Effector memory CD4-positive, alpha-beta T cell (primary cell): ENCODE measurements around the gene CACNA2D3.

Experiments used
- DNase-seq, 3 donors: peaks; one replicate each; pipeline ENCODE4 v3.0.0-alpha.2; 2020
- H3K27ac ChIP-seq: 2 replicates; pipeline ENCODE4 v1.7.0; 2013; ENCODE audit warnings: mild to moderate bottlenecking, low read length, moderate library complexity; ENCODE audit not compliant: insufficient read depth, poor library complexity, severe bottlenecking
- H3K27me3 ChIP-seq: replicated peaks from 2 replicates; pipeline ENCODE4 v1.7.0; 2013; ENCODE audit warnings: mild to moderate bottlenecking, low read length; ENCODE audit not compliant: insufficient read depth, control insufficient read depth, poor library complexity, severe bottlenecking
- H3K36me3 ChIP-seq: 2 replicates; pipeline ENCODE4 v1.7.0; 2013; ENCODE audit warnings: mild to moderate bottlenecking, low read length, moderate library complexity; ENCODE audit not compliant: control insufficient read depth, insufficient read depth
- H3K4me1 ChIP-seq: 2 replicates; pipeline ENCODE4 v1.7.0; 2013; ENCODE audit warnings: low read length, mild to moderate bottlenecking; ENCODE audit not compliant: control insufficient read depth, insufficient read depth, poor library complexity, severe bottlenecking
- H3K4me3 ChIP-seq: 2 replicates; pipeline ENCODE4 v1.7.0; 2013; ENCODE audit warnings: low read length, low read depth, mild to moderate bottlenecking; ENCODE audit not compliant: insufficient read depth, poor library complexity, severe bottlenecking
- H3K9me3 ChIP-seq: 2 replicates; pipeline ENCODE4 v1.7.0; 2013; ENCODE audit warnings: mild to moderate bottlenecking, low read length, moderate library complexity; ENCODE audit not compliant: control insufficient read depth

The CACNA2D3 gene

DNA sequence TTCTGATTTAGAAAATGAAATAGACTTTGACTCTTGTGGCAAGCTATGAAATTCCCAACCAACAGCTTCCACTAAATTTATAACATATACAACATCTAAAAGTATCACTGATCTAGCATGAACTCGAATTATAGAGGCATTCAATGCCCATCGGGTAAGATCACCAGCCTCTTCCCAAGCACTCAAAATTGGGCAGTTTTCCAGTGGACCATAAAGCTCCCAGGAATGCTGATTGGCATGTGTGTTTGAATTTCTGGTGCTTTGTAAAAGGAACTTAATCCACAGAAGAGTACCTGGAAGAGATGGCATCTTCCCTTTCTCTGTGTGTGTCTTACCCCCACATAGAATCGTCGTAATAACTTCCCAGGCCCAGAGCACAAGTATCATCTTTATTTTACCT is 795.5 kb downstream of the CACNA2D3 start:
- DNase-seq, result no peak

DNA sequence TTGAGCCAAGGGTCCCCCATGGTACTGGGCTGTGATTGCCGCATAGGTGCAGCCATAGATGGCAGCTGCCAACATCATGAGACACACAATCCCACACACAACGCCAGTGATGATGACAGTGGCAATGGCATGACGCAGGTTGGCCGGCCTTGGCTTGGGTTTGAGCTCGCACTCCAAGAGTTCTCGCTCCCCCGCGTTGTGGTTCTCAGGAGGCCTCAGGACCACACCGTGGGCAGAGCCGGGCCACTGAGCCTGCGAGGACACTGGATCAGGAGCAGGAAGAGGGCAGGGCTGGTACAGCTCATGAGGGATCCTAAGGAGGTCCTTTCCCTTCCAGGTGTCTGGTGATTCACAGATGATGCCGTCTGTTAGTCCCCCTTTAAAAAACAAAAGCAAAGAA is 796.2 kb downstream of the CACNA2D3 start:
- no peak overlapping the region for H3K27ac ChIP-seq
- no peak for DNase-seq
- no peaks in the 10 kb centered on the region for H3K27me3 ChIP-seq
- H3K4me3 ChIP-seq, result no peak overlapping the region
- no peaks in the 10 kb centered on the region for H3K36me3 ChIP-seq
- H3K9me3 ChIP-seq, result no peaks in the 10 kb centered on the region
- H3K4me1 ChIP-seq, result no peaks in the 10 kb centered on the region

More for the DNA sequence above, 795.5 kb downstream of the CACNA2D3 start:
- Histone ChIP-seq H3K4me3 (no peak overlapping the region), H3K4me1 (no peaks in the 10 kb centered on the region), H3K27me3 (no peaks in the 10 kb centered on the region), H3K36me3 (no peaks in the 10 kb centered on the region), H3K9me3 (no peaks in the 10 kb centered on the region), H3K27ac (no peak overlapping the region)

DNA sequence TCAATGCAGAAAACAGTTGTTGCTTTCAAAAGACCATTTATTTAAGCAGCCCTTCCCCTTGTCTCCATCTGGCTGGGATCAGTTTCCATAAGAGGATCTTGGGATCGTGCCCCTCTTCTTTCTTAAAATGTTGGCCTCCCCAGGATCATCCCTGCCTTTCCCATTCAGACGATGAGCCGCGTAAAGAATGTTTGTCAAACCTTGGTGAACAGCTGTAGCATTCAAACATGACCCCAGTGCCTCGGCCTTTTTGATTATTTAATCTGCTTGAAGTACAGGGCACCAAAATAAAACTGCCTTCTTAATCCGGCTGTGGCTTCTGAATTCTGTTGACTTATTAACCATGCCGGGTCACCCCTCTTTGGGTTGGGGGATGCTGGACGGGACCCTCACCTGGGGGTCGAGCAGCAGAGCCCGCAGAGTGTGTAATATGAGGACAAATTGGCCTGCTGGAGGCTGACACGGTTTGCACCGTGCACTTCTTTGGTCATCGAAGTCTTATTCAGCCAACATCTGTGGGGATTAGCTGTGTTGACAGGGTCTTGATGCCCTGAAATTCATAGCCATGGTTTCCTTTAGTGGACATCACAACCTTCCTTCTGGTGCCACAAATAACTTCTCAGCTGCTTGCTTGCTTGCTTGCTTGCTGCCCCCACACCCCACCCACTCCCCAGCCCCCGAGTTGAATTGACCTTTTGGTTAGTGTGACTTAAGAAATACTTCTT is 805.9 kb downstream of the CACNA2D3 start, which contains the start of gene LRTM1:
Gene LRTM1 (minus strand): TSS at position 14 of the 725 bp plus-strand sequence. CDS start 148 bp downstream, outside the sequence.
- H3K9me3 ChIP-seq, result no peaks in the 10 kb centered on the region
- H3K27me3 ChIP-seq, result no peaks in the 10 kb centered on the region
- no peaks in the 10 kb centered on the region for H3K36me3 ChIP-seq
- no peak for DNase-seq
- no peak within 1 kb of the TSS for H3K27ac ChIP-seq
- no peak within 1 kb of the TSS for H3K4me3 ChIP-seq
- H3K4me1 ChIP-seq, result no peaks in the 10 kb centered on the region

DNA sequence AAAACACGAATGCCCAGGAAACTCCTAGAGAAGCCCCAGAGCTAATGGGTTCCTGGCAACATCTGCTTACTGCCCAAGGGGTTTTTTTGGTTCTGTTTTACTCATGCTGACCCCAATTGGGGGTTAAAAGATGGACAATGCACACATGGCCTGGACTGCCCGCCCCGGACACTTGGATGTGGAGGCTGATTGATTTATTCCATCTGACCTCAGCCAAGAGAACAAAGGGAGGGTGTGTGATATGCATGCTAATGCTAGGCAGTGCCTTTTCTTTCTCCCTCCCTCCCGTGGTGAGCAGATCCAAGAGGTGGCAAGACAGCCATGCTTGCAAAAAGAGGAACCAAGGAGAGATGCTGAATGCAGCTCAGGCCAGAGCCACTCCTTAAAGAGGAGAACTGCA is 808.8 kb downstream of the CACNA2D3 start:
- Histone ChIP-seq H3K27ac (no peak overlapping the region), H3K27me3 (no peaks in the 10 kb centered on the region), H3K4me1 (no peaks in the 10 kb centered on the region), H3K4me3 (no peak overlapping the region), H3K9me3 (no peaks in the 10 kb centered on the region), H3K36me3 (no peaks in the 10 kb centered on the region)
- no peak for DNase-seq

DNA sequence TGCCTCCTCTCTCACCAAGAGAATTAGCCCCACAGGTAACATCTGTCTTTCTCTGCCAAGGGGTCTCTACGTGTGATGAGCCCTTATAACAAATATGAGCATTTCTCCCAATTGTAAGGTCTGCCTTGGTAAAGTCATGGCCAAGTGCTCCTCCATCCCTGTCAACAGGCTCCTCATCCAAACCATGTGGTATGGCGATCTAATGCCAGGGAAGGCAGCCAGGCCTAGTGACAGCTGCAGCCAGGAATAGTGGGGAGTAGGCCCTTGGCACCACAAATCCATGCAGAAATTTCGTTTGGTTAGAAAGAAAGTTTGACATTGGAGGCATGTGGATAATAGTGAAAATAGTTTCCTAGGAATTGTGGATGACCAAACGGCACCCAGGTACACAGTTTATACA is 810.3 kb downstream of the CACNA2D3 start:
- H3K27me3 ChIP-seq, result no peaks in the 10 kb centered on the region
- H3K4me3 ChIP-seq, result no peak overlapping the region
- H3K36me3 ChIP-seq, result no peaks in the 10 kb centered on the region
- DNase-seq, result no peak
- no peaks in the 10 kb centered on the region for H3K4me1 ChIP-seq
- no peaks in the 10 kb centered on the region for H3K9me3 ChIP-seq
- H3K27ac ChIP-seq, result no peak overlapping the region

- no peak for DNase-seq
- H3K9me3 ChIP-seq, result no peaks in the 10 kb centered on the region
- no peak overlapping the region for H3K27ac ChIP-seq
- no peaks in the 10 kb centered on the region for H3K36me3 ChIP-seq
- H3K4me1 ChIP-seq, result no peaks in the 10 kb centered on the region
- no peaks in the 10 kb centered on the region for H3K27me3 ChIP-seq
- no peak overlapping the region for H3K4me3 ChIP-seq
These were observed 813.5 kb downstream of the CACNA2D3 start for GRCh38 chr3:54935869-54936268.

DNA sequence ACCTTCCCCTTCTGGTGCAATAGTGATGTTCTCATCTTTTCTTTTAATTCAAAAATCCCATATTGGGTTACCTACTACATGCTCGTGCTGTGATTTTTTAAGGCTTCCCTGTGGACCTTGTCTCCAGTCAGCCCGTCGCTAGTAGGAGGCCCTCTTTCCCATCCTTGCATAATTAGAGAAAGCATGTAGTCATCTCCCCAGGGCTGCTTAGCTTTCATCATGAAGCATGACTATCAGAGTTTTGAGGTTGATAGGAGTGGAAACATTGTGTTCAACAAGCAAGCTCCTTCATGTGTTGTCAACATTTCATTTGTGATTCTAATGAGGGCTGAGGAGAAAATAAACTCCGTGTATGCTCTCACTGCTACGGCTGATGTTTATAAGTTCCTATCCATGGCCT is 814.2 kb downstream of the CACNA2D3 start:
- no peaks in the 10 kb centered on the region for H3K36me3 ChIP-seq
- no peaks in the 10 kb centered on the region for H3K4me1 ChIP-seq
- no peak for DNase-seq
- H3K27ac ChIP-seq, result no peak overlapping the region
- H3K4me3 ChIP-seq, result no peak overlapping the region
- no peaks in the 10 kb centered on the region for H3K9me3 ChIP-seq
- no peaks in the 10 kb centered on the region for H3K27me3 ChIP-seq

DNA sequence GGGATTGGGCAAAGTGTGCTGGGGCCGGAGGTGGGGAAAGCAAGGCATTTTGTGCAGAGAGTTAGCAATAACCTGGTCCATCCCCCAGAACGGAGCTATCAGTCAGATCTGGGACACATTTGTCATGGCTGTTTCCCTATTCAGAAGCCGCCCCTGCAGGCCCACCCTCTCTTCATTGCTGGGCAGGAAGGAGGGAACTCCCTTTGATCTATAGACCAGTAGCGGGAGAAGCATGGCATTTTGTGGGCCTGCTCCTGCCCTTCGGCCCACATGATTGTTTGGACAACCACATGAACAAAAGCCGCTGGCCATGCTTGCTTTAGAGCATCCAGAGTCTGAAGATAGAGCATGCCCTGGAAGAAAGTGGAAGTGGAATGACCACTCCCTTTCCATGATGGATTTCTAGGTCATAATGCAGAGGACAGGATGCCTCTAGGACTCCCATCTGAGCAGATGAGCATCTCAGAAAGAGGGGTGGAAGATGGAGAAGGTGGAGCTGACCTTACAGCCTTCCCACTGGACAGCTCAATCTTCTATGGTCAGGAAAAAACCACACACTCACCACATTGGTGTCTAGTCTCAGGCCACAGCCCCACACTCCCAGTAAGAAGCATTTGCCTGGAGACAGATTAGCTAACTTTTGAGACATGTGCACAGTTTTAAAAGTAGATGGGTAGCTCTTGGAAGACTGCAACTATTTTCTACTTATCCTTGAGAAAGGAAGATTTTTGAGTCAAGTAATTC is 817.4 kb downstream of the CACNA2D3 start:
- Histone ChIP-seq H3K4me3 (no peak overlapping the region), H3K27ac (no peak overlapping the region), H3K27me3 (no peaks in the 10 kb centered on the region), H3K36me3 (no peaks in the 10 kb centered on the region), H3K4me1 (no peaks in the 10 kb centered on the region), H3K9me3 (no peaks in the 10 kb centered on the region)
- no peak for DNase-seq

DNA sequence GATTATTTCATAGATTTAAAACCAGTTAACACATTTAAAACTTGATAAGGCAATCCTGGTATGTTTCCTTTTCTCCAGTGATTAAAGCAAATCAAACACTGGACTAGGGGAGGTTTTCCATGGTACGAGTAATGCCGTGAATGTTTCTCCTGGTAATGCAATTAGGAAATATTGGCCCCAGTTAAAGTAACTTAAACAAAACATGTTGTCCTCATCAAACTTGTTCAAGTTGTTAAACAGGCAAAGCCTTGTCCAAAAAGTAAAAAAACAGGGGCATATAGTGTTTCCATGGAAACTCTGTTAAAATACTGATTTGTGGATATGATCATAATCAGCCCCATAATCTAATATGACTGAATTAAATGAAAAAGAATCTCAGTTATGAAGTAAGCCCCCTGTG is 818.6 kb downstream of the CACNA2D3 start:
- no peaks in the 10 kb centered on the region for H3K36me3 ChIP-seq
- no peak overlapping the region for H3K4me3 ChIP-seq
- H3K9me3 ChIP-seq, result no peaks in the 10 kb centered on the region
- H3K27me3 ChIP-seq, result no peaks in the 10 kb centered on the region
- no peak overlapping the region for H3K27ac ChIP-seq
- DNase-seq, result no peak
- no peaks in the 10 kb centered on the region for H3K4me1 ChIP-seq

- Histone ChIP-seq H3K4me1 (no peaks in the 10 kb centered on the region), H3K4me3 (no peak overlapping the region), H3K27me3 (no peaks in the 10 kb centered on the region), H3K9me3 (no peaks in the 10 kb centered on the region), H3K36me3 (no peaks in the 10 kb centered on the region), H3K27ac (no peak overlapping the region)
- DNase-seq, result no peak
These were observed 819.5 kb downstream of the CACNA2D3 start for GRCh38 chr3:54941690-54942362.
